NCI-H82 (cell line): Measurements from ENCODE around the gene GDPD2.

Experiments used
- DNase-seq: peaks from one replicate; lab custom pipeline; 2025; lab: John Stamatoyannopoulos, UW

Gene GDPD2

DNA sequence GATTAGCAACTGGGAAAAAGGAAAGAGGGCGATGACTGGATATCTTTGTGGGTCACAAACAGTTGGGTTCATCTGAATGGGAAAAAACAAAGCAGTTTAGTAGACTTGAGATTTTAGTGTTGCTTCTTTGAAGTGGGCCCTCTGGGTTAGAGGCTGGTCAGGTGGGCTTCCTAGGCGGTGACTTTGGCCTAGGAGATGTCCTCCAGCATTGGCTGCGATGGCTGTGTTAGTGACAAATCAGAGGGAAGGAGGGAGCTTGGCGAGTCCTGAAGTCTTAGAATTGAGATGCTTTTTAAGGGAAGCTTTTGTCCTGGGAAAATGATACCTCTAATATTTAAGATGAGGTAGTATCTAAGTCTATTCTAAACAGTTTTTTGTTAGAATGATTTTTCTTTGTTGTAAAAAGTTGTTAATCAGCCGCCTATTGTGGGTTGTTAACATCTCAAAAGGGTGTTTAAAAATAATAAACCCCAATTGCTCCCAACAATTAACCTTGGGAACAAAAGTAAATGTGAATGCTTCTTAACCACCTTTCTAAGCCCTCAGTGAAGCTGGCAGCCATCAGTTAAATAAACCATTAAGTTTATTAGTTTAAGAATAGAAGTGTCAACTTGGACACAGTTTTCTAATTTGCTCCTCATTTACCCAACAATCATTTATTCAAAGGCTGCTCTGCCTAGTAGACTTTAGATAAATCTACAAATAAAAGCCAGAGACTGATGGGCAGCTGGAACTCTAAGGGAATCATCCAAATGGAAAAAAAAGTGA, 53.2 kb downstream of the GDPD2 start:
- DNase-seq = peak; percentile 12

DNA sequence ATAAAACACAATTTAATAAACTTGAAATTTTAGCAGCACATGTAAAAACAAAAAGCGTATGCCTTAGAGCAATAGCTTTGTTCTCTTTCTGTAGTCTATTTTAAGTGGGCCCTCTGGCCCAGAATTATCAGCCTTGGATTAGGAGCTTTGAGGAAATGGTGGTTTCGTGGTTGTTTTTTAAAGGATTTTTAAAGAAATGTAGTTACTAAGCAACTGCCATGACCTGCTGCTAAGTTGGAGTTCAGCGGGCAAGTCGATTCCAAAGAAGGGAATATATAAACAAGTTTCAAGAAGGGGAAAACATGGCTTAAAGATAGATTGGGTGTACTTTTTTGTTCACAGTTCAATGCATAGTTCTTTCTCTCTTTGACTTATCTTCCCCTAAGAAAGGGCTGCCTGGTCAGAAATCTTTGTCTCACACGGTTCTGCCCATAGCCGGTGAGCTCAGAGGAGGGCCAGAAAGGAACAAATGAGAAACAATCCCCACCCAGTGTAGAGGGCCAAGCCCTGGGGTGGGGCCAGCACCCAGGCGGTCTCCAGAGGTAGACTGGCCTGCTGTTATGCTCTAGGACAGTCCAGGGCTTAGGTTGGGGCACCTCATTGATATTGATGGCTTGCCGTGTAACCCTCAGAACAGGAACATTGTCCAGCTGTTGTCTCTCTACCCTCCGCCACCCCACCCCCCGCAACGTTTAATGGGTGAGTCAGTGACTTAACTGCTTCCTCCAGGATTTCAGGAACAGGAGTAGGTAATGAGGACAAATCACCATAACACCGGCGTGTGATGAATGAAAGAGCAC, 54.0 kb downstream of the GDPD2 start:
- peak; percentile 94 for DNase-seq

DNA sequence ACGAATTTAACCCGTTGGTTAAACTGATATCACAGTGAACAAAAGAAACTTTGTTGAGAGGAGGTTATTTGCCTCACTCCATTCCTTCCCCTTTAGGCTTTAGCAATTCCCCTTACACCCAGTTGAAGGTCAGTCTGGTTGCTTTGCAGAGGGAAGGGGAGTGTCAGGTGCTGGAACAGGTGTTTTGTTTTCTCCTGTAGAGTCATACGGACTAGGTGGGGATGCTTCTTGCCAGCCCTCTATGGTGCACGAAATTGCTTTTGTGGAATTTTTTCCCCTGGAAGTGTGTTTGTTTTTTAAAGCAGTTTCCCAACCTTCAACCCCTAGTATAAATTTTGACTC, 54.6 kb downstream of the GDPD2 start:
- DNase-seq = no peak

DNA sequence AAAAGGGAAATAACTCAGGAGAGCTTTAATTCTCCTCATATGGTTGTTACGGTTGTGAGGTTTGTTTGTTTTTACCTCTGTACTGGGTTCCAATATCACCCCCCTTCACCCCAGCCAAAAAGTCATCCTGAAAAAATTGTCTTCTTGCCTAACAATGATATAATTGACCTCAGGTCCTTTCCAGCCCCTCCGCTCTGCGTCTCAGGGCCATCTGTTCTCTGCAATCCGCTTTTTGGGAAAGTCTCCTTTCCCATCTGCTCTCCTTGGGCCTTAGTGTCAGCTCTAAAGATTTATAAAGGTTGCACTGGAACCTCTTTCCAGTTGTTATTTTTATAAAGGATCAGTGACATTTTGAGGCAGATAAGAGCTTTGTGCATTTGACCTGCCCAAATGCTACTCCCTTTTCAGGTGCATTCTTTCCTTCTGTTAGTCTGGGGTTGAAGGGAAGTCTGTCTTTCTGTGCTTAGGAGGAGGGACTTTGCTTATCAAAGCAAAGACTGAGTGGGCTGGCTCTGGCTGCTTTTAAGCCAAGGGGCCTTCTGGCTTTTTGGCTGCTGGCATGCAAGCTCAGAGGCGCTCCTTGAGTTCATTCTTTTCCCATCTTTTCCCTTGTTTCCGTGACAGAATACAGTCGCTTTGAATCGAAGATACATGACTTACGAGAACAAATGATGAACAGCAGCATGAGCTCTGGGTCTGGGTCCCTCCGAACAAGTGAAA, 55.6 kb downstream of the GDPD2 start:
- DNase-seq = peak; percentile 91

DNA sequence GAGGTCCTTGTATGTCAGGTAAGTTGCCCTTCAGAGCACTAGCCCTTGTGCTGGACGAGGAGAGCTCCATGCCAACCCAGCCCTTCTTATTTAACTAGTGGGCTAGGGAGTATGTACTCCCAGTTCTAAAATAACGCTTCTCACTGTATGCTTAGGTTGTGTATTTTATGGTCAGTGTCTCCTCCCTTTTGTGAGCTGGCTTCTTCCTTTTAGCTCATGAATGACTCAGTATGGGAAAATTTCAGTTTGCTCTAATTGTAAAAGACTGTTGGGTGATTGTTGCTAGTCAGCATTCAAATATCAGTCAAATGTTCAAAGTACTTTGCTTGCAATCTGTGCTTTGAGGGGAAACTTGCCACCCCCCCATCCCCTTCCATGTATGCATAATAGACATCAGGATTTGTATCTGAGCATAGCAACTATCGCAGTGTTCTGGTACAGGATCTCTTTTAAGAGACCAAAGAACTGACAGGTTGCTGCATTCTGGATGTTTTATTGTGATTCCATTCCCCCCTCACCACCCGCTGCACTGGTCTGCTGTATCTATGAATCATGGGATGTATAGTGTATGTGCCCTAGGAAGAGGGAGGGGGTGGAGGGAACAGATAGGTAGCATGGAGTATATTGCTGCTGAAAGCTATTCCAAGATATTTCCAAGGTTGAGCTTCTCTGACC, 56.3 kb downstream of the GDPD2 start:
- DNase-seq = peak; percentile 70

DNA sequence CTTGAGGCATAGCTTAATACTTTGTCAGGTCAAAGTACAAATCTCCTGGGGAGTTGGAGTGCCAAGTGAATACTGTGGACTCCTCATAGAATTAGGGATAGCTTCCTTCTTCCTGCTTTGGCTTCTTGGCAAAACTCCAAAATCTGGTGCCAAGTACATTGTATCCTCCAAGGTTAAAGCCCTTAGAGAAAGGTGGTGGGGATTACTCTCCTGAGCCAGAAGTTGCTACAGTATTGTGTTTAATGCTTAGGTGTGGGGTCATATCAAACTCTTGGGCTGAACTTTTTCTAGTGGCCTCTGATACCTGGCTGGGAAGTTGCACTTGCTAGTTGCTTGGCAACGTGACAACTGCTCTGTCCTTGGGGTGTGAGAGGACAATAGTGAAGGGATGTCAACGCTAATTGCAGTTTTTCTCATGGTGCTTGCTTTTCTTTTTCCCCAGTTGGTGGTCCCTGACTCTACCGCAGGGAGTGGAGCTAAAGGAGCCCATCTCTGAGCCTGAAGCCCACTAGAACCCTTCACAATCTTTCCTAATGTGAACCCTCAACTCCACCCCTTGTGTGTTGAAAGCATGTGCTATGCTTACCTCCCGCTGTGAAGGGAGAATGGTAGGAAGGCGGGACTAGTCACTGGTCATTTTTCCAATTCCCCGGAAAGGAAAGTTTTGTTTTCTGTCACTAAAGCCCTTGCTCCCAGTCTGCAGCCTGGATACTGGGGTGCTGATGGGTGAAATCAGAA, 57.0 kb downstream of the GDPD2 start:
- DNase-seq = peak; percentile 82

DNA sequence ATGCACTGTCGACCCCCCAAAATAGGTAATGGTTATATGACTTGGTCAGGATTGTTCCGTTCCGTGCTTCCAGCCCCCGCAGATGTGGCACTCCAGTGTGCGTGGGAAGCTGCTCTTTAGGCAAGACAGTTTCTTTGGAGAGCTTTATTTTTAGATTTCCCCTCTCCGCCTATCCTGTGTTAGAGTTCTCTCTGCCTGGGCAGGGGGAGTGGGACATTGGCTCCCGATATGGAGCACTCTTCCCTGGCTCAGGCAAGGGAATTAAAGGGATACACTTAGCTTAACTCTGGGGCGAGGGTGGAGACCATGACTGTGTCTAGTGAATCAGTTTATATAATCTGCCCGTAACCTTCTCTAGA, 57.5 kb downstream of the GDPD2 start:
- DNase-seq = peak; percentile 69

DNA sequence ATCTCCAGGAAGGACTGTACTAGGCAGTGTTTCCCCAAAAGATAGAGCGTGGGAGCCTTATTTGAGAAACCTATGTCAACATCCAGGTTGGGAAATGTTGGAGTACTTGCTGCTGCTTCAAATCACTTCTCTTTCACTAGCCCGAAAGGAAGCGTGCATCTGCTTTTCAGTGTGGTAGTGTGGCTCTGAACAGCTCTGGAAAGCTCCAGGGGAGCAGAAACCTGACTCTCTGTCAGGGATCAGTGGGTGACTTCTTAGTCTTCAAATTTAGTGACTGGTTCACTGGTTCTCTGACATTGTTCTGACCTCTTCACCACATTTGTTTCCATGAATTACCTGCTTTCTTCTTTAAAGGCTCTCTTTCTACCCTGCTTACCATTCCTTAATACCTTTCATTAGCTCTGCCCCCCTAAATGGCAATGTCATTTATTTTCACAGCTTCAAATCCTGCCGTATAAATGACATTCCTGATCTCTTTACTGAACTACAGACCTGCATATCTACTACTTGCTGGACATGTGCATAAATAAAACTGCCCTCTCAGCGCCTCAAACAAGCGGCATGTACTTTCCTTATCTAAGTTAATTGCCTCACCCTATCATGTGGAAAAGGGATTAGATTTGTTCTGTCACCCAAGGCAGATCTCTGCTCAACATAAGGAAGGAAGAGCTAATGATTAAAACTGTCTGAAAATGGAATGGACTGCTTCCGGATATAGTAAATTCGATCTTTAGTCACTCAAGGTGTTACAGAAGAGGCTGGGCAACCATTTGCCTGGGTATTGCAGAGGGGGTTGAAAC, 58.6 kb downstream of the GDPD2 start:
- peak; percentile 70 for DNase-seq

DNA sequence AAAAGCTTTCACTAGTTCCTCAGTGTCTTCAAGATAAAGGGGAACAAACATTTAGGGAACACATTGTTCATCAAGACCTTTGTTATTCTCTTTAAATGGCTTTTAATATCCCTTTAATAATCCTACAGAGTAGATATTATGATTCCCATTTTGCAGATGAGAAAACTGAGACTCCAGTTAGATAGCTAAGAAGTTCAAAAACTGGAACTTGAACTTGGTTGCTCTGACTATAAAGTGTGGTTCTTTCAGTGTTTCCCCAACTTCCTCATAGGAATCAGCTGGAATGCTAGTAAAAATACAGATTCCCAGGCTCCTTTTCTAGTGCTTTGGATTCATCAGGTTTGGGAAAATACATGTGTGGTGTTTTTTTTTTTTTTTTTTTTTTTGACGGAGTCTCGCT, 59.2 kb downstream of the GDPD2 start:
- DNase-seq = no peak
